Islet precursor cell (in vitro differentiated cells): Measurements from ENCODE around the gene MOGAT2.
"Not testable (repeated sequence)": the region's sequence is repeated elsewhere in the genome, so short reads cannot be mapped to it uniquely, and the experiment has no call there.

ENCODE experiments used
- DNase-seq: peaks from one replicate; pipeline ENCODE4 v3.0.0-alpha.2; 2018

Gene MOGAT2

DNA sequence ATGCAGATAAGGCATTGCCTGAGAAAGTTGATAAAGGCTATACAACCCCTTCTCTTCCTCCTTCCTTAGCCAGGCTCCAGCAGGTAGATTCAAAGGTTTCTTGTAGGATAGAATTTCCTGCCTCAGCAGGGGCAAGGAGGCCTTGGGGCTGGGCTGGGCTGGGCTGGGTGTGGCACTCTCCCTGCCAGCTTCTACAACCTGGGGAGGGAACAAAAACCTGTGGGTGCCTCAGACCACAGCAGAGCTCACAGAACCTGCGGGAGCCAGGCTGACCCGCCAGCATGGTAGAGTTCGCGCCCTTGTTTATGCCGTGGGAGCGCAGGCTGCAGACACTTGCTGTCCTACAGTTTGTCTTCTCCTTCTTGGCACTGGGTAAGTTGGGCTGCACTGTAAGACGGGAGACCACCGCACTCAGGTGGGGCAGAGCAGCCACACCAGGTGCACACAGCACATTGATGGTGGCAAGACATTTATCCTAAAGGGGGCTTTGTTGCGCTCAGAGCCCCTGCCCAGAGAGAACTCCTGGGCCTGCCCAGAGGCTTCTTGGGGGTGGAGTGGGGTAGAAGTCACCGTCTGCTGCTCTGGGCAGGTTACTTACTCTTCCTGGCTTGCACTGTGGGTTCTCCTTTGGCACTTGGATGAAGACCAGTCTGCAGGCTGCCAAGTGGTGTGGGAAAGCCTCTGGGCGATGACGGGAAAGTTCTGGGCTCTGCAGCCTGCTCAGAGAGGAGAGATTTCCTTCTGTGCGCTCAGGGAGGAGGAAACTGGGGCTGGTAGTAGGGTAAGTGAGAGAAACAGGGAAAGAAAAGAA, at the start of gene MOGAT2:
Gene MOGAT2, plus strand, starts transcription at position 231 of the 811 bp plus-strand sequence. Its CDS starts 51 bp downstream, at position 282.
- no peak for DNase-seq

DNA sequence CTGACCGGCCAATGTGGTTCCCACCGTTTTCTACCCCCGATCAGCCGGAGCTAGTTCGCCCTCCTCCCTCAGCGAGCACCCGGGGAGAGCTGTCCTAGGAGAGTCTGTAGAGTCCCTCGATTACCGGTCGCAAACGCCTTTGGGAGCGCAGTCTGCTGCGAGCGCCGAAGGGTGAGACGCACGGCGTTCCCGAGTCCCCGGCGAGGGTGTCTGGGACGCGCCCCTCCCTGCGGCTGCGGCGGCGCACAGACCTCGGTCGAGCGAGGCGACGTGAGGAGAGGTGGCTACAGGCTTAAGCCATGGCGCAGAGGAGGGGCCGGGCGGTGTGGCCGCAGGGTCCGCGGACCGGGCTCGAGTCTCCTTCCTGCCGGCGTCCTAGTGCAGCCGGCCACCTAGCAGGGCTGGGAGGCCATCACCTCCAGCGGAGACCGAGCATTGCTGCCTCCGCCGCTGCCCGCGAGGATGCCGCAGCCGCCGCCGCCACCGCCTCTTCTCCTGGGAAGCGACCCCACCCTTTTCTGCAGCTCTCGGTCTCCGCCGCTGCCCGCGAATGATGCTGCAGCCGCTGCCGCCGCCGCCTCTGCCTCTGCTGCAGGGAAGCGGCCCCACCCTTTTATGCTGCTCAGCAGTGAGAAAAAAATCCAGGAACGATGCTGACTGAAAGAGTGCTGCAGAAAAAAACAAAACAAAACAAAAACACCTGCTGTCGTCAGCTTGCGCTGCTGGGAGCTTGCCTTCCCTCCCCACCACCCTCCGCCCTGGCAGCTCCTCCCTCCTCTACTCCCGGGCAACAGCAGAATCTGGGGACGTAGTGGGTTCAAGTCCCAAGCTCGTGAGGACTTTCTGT, 49.0 kb upstream of the MOGAT2 start, which contains the start of gene MAP6:
Gene MAP6, minus strand, starts transcription at position 588 of the 847 bp plus-strand sequence. CDS start 669 bp downstream, outside the sequence.
- peak; percentile 65 for DNase-seq

DNA sequence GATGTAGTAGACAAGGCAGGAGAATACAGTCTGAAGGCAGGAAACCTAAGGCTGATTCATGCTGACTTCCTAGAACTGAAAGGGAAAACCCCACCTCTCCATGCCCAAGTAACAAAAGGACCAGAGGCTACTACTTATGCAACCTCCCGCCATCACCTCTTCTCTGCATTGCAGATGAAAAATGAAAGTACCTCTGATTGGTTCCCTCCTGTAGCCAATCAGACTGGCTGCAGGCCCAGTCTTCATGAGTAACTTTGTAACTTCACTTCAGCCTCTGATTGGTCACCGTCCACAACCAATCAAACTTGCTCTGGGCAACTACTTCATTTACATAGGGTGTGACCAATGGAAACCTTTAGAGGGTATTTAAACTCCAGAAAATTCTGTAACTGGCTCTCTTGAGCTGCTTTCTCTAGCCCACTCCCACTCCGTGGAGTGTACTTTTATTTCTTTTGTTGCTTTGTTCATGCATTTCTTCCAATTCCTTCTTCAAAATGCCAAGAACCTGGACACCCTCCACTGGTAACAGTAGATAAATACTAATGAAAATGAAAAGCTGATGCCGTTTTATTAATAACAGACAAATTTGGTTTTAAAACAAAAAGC, 43.6 kb upstream of the MOGAT2 start:
- DNase-seq = no peak

DNA sequence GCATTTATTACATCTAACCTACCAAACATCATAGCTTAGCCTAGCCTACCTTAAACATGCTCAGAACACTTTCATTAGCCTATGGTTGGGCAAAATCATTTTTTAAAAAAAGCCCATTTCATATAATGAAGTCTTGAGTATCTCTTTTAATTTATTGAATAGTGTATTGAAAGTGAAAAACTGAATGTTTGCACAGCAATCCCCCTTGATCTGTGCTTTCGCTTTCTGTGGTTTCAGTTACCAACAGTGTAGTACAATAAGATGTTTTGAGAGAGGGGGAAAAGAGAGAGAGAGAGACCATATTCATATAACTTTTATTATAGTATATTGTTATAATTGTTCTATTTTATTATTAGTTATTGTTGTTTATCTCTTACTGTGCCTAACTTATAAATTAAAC, 40.4 kb upstream of the MOGAT2 start:
- DNase-seq = no peak

DNA sequence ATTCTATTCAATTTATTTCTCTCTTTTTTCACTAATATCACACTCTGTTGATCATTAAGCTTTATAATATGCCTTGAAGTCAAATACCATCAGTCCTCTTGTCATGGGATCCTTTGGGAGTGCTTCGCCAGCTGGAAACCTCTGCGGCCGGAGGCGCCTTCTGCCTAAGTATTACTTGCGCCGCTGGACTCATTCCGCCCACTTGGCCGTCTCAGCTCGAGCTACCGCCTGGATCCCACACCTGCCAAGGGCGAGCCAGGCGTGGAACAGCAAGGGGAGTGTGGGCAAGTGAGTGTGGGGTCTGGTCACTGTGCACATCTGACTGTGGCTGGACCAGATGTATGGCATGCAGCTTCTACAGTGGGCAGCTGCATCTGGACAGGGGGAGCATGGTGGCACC, 39.7 kb upstream of the MOGAT2 start:
- DNase-seq = no peak

DNA sequence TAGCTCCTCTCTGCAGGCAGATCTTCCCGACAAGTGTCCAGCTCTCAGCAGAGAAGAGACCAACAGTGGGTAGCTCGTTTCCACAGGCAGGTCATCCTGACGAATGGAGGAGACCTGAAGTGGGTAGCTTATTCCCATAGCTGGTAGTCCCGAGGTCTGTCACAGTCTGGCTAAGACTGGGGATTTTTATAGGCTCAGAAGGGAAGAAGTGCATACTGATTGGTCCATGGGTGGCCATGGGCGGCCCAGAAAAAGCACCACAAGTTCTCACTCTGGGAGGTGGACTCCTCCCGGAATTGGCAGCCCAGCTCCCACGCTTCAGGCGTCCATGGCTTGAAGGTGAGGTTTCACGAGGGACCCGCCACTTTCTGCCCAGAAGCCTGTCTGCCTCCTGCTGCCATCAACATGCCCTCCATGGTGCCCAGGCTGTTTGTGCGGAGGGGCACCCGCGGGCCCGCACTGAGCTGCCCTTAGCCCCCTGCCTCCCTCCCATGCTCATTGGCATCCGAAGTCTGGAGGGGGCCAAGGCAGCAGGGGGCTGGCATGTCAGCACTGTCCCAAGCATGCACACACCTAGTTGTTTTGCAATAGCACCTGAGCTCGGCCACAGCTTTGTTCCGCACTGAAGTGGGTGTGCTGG, 38.9 kb upstream of the MOGAT2 start:
- DNase-seq = no peak

DNA sequence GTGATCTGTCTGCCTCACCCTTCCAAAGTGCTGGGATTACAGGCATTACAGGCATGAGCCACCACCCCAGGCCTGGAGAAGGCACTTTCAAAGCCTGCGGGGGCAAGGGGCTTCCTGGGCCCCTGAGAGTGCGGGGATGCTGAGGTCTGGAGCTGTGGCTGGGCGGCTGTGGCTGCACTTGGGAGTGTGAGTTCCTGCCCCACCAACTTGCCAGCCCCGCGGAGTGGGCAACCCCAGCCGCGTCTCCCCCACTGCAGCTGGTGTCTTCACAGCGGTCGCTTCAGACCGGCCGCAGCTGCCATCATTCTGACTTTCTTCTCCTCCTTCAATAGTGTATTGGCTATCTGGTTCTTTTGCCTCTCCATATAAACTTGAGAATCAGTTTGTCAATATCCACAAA, 38.1 kb upstream of the MOGAT2 start:
- no peak for DNase-seq

DNA sequence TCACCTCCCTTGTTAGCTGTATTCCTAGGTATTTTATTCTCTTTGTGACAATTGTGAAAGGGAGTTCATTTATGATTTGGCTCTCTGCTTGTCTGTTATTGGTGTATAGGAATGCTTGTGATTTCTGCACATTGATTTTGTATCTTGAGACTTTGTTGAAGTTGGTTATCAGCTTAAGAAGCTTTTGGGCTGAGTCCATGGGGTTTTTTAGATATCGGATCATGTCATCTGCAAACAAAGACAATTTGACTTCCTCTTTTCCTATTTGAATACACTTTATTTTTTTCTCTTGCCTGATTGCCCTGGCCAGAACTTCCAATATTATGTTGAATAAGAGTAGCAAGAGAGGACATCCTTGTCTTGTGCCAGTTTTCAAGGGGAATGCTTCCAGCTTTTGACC, 33.8 kb upstream of the MOGAT2 start:
- not testable (repeated sequence) for DNase-seq

DNA sequence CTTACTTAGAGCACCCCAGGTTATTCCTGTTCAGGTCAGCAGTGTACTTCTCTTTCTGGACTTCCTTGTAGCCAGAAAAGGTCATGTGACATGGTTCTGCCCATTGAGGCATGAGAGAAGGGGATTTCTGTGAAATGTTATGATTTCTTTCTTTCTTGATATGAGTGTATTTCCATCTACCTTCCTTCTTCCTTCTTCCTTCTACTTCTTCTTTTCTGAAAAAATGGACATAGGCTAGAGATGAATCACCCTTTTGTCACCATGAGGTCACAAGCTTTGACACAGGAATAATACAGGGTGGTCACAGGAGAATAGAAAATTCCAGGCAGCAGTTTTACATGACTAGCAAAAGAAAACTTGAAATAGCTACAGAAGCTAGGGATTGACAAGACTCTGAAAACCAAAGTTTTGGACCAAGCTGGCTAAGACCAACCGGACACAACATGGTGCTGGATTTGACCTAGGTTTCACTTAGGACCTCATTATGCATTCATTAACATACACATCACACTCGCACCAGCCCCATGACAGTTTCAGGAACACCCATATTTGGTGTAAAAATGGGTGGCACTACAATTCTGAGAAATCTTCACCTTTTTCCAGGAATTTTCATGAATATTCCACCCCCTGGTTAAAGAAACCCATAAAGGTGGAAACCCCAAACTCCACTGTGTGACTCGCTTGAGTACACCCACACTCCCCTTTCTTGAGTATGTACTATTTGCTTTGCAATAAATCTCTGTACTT, 27.6 kb upstream of the MOGAT2 start:
- DNase-seq = no peak

DNA sequence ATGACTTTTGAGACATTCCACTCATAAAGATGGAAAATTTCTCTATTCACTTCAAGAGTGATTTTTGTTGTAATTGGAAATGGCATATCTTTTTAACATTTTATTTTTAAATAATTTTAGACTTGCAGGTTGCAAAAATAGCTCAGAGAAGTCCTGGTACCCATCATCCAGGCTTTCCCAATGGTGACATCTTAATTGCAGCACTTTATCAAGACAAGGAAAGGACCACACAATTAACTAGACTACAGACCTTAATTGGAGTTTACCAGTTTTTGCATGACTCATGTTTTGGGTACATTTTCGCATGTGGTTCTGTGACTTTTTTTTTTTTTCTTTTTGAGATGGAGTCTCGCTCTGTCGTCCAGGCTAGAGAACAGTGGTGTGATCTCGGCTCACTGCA, 25.8 kb upstream of the MOGAT2 start:
- no peak for DNase-seq

DNA sequence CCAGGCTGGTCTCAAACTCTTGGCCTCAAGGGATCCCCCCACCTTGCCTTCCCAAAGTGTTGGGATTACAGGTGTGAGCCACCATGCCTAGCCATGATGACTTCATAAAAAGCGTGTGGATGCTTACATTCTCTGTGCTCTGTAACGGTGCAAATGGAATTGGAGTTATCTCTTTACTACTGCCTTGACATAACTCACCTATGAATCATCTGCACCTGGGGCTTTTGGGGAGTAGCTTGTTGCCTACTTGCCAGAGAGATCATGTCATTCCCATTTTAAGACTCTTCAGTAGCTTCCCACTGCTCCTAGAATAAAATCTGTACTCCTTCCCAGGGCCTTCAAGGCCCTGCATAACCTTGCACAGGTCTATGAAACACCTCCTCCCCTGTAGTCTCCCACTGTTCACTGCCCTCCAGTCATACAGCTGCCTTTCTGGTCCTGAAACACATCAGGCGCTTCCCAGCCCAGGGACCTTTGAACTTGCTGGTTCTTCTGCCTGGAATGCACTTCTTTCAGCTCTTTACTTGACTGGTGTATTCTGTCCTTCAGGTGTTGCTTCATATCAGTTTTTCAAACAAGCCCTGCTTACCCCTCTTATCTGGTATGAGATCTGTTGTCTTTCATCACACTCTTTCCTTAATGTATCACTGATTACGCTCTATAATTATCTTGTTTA, 19.6 kb upstream of the MOGAT2 start:
- peak; percentile 76 for DNase-seq

DNA sequence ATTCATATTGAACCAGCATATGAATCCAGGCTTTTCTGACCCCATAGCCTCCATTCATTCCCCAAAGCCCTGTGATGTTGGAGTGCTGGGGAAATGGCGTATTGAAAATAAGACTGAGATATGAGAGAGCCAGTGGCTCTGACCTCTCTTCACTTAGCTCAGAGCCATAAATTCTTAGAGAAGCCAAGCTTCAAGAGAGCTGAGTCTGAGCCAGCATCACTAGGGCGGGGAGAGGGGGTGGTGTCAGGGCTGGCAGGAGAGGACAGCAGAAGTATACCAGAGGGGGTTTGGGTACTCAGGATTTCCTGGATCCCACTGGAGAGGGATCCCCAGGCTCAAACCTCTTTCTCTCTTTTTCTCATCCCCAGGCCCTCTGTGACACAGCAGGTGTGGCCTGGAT, 16.7 kb upstream of the MOGAT2 start:
- DNase-seq = no peak

DNA sequence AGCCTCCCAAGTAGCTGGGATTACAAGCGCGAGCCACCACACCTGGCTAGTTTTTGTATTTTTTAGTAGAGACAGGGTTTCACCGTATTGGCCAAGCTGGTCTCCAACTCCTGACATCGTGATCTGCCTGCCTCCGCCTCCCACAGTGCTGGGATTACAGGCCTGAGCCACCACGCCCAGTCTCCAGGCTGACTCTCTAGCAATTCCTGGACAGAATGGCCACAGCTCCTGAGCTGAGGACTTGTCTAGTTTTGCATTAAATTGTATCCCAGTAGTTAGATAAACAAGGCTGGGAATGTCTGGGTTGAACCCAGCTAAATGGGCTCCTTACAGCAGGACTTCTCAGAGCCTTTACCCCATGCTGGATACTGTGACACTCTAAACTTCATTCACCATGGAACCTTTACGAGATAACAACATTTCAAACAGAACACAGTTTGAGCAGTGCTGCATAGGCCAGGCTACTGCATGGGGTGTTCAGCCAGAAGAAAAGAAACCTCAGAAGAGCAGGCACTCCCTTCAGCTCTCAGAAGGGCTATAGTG, 13.9 kb upstream of the MOGAT2 start:
- DNase-seq = no peak

DNA sequence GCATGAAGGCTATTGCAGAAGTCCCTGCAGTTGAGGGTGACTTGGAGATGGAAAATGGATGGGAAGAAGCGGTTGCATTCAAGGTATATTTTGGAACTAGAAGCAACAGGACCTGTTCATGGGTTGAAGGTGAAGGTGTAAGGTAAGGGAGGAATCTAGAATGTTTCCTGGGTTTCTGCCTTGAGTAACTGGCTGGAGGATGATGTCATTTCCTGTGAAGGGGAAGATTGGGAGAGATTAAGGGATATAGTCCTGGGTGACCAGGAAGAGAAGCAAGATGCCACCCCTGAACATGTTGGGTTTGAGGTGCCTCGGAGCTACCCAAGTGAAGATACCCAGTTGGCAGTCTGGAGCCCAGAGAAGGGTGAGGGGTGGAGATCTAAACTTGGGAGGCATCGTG, 12.1 kb upstream of the MOGAT2 start:
- no peak for DNase-seq

DNA sequence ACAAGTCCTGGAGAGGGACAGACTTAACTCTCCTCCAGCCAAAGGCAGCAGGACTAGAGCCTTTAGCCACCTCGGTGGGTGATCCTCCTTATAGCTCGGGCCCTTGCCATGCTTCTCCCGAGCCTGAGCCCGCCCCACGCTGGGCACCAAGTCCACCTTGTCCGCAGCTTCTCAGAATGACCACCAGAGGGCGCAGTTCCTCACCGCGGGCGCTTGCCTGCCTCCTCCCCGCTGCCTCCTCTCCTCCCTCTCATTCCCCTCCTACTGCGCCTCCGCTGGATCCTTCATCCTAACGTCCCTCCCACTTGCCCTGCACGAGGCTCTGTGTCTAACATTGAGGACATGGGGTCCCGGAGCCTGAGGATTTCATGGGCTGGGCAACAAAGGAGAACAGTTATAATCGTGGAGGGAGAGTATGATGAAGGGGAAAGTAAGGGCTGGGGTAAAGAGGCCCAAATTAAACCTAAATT, 11.3 kb upstream of the MOGAT2 start:
- DNase-seq = peak; percentile 79

DNA sequence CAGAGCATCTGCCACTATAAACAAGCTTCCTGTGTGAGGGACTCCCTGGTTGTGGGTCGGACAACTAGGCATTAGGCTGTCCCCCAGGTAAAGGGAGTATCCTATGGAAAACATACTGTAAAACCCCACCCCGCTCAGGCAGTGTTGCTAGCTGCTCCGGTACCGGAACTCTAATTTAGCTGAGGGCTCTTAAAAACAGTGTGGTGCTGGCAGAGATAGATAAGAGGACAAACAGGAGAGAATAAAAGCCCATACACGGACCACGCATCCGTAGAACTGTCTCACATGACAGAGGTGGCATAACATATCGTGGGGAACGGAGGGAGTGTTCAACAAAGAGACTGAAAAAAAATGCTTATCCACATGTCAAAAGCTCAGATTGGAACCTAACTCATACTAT, 3.4 kb upstream of the MOGAT2 start:
- no peak for DNase-seq

DNA sequence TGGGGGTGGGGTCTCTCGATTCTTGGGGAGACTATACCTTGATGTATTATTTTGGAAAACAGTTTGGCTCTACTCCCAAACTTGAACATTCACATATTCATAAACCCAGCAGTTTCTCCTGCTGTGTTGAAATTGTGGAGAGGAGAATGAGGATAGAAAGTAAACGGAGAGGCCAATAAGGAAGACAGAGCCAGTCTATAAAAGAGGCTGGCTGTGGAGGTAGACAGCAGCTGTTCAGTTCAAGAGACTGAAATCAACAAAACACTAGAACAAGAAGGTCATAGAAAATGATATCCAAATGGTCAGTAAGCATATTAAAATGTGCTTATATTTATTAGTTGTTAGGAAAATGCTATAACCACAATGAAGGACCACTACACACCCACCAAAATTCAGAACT, 1.9 kb upstream of the MOGAT2 start:
- no peak for DNase-seq

DNA sequence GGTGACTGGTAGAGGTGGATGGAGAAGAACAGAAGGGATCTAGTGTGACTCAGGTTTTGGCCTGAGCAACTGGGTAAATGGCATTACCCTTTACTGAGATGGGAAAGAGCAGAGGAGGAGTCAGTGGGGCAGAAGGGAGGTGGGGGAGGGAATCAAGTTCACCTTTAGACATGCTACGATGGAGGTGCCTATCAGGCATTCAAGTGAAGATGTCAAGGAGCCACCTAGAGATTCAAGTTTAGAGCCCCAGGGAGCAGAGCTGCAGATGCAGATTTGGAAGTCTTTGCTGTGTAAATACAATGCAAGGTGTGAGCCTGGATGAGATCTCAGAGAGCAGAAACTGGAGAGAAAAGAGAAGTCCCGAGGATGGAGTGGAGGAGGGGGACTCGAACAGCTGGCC, 979 bp upstream of the MOGAT2 start:
- no peak for DNase-seq

DNA sequence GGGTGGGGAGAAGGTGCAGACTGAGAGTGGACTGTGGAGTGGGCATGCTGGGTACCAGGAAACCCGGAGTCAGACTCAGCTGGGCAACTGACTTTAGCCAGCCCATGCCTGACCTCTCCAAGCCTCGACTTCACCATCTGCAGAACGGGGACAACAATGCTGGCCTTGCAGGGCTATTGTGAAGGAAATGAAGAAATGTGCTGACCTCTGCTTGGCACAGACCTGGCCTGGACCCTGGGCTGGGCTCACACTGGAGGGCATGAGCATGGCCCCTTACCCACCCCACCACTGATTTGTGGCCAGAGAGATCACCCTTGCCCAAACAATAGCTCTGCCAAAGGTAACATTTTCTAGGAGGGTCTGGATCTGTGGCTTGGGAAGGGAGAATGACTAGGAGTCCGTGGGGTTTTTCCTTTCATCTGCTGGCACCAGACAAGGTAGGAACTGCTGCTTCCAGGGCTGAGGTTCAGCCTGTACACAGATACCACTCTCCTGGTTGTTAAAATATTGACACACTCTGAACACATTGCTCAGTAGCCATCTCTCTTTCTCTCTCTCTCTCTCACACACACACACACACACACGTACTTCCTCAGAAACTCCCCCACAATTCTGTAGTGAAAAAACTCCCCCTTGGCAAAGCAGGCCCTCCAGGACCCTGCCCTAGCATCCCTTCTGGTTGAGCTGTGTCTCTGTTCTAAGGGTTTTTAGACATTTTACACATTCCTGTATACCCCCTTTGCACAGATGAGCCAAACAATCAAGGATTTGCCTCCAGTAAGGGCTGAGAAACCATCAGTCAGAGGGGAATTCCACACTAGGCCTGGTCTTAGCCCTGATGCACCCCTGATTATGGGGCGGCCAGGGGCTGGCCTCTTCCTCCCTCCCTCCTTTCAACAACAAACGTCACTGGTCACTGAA, 1.0 kb downstream of the MOGAT2 start:
- DNase-seq = peak; percentile 42
